Pancreas (tissue), 10 donors: ENCODE results near the gene DSC3. TPM values are rescaled to one million over a fixed set of nuclear protein-coding genes. Genes with fewer than 3 reads are reported as not detected.
A peak's percentile ranks its signal among the peaks of the same experiment; 100 is the strongest.

Source experiments
- ATAC-seq, 4 donors: fragments of 200-7000 bp; cut with Tn5 transposase; one replicate each; pipeline versions ENCODE4 v1.8.0 to v1.9.1; 2020; ENCODE audit warnings: mild to moderate bottlenecking in 4 of 4, moderate library complexity in 4 of 4
- DNase-seq, 6 donors: peaks; one replicate each; pipeline ENCODE4 v3.0.0-alpha.2; 2020
- FAIRE-seq: peaks from 2 replicates; lab custom pipeline; 2012; peaks lifted over from hg19 to GRCh38; lab: Jason Lieb, UNC
- H3K27ac ChIP-seq, 4 donors: fragments of 200-600 bp; sonication (generic); 1 replicate in 3 of 4; 2 replicates in 1 of 4; pipeline versions ENCODE4 v1.5.0 to v1.8.0; 2020
- H3K27me3 ChIP-seq, 4 donors: fragments of 200-600 bp; one replicate each; pipeline ENCODE4 v1.8.0; 2021
- H3K36me3 ChIP-seq, 3 donors: fragments of 200-600 bp; sonication (generic) in 1 of 3; one replicate each; pipeline versions ENCODE4 v1.5.0 to v1.8.0; 2020 to 2021
- H3K4me1 ChIP-seq, 3 donors: fragments of 200-600 bp; one replicate each; pipeline ENCODE4 v1.8.0; 2021
- H3K4me3 ChIP-seq, 4 donors: fragments of 200-600 bp; sonication (generic) in 2 of 4; one replicate each; pipeline versions ENCODE4 v1.5.0 to v1.8.0; 2020 to 2021
- H3K9me3 ChIP-seq, 4 donors: fragments of 200-600 bp; one replicate each; pipeline ENCODE4 v1.8.0; 2021
- WGBS, 2 donors: extraction: QIAGEN DNeasy Blood & Tissue Kit; methylation state at CpG; one replicate each; pipeline ENCODE4 v1.1.7; 2013; 5-methylcytosine and 5-hydroxymethylcytosine counted together
- intact Hi-C, 3 donors: fragments of 100-400 bp; cut with DNase I; formaldehyde crosslinking; loops; one replicate each; pipeline versions ENCODE4 v1.11.1 to v1.14.2; 2022
- polyA plus RNA-seq, 2 donors: library from polyadenylated mRNA; stranded (reverse); fragments of 200-250 nt; gene quantifications; one replicate each; pipeline ENCODE4 v1.2.3, GENCODE V29; 2013
- total RNA-seq, 6 donors: library from RNA; stranded (reverse); fragmentation: NEBNext Ultra II Directional in 4 of 6; extraction: Animal tissue kit (Norgen Biotek cat#: 25700) in 4 of 6; gene quantifications; one replicate each; pipeline versions ENCODE4 v1.2.1 to v1.2.4, GENCODE V29; 2021 to 2023
- TF ChIP-seq, protein P1 (sequence below), 4 donors: fragments of 200-600 bp; sonication (generic) in 3 of 4; IDR thresholded peaks; one replicate each; pipeline versions ENCODE4 v1.5.0 to v1.8.0; 2021; ENCODE audit warnings: antibody characterized with exemption in 4 of 4
- donor health status: healthy with polysubstance abuse.
- donor health status: DM: no; HTN: no; CAD: no; lungs with moderate emphysema.
- donor health status: DM: no; HTN: no; CAD: no.
- donor health status: control.
- donor health status: control.
- donor health status: Bipolar disorder and iron deficiency.
- donor health status: DM: yes; HTN: yes; CAD: no.
- donor health status: DM: no; HTN: no; CAD: no.
- donor health status: DM: no; HTN: no; CAD: no.
- donor health status: DM: yes; HTN: yes; CAD: no.

The DSC3 gene
- total RNA-seq (under 1 TPM in 5 of 6 donors, not detected in 1; 0.04 to 0.12 (median 0.09) TPM), polyA plus RNA-seq (under 1 TPM; 0.04 to 0.05 TPM)

DNA sequence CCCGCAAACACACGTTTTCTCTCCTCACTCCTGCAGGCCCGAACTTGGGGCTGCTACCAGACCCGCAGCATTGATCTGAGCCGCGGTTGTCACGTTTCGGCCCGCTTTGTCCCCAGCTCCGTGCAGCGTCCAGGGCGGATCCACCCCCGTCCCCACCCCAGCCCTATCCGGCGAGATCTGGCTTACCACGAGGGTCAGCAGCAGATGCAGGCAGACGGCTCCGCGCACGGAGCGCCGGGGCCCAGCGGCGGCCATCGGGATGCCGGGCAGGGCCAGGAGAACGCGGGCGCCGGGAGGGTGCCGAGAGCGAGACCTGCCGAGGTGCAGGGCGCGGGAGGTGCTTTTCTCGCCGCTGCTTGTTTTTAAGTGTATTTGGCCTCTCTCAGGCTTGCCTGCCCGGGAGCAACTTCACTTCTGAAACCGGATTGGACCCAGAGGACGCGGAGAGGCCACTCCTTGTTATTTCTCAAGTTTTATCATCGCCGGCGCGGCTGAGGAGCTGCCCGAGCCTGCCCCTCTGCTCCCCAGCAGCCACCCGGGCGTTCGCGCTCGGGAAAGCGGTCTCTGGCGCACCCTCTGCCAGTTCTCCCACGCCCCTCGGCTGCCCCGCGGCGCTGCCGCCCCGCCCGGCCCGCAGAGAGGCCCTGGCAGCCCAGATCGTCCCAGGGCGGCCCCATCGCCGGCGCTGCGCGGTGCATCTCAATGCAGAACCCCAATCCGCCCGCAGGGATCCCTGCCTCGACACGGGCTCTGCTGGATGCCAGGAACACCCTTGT is at the start of gene DSC3:
DSC3 (minus strand) TSS at position 337 of the 776 bp plus-strand sequence; CDS start at position 255, 82 bp downstream.
- DNase-seq (peak in 5 of 6 donors; percentile 12 to 72 (median 21)), ATAC-seq (peak; percentile 49 to 81 (median 73)), FAIRE-seq (no peak)
- intact Hi-C loops: no loop called here
- WGBS, 2 donors: 1 to 2% methylated on average over 72 to 73 of the region's 73 CpGs
- Histone ChIP-seq H3K27me3 (peaks cover 7 to 69% (median 23%) of the 10 kb centered on the region in 4 donors), H3K4me3 (peak within 1 kb of the TSS; percentile 5 to 44 (median 20)), H3K4me1 (peaks cover 0 to 6% (median 3%) of the 10 kb centered on the region in 3 donors), H3K27ac (no peak within 1 kb of the TSS), H3K9me3 (no peaks in the 10 kb centered on the region), H3K36me3 (no peaks in the 10 kb centered on the region)
- TF ChIP-seq, protein P1, sequence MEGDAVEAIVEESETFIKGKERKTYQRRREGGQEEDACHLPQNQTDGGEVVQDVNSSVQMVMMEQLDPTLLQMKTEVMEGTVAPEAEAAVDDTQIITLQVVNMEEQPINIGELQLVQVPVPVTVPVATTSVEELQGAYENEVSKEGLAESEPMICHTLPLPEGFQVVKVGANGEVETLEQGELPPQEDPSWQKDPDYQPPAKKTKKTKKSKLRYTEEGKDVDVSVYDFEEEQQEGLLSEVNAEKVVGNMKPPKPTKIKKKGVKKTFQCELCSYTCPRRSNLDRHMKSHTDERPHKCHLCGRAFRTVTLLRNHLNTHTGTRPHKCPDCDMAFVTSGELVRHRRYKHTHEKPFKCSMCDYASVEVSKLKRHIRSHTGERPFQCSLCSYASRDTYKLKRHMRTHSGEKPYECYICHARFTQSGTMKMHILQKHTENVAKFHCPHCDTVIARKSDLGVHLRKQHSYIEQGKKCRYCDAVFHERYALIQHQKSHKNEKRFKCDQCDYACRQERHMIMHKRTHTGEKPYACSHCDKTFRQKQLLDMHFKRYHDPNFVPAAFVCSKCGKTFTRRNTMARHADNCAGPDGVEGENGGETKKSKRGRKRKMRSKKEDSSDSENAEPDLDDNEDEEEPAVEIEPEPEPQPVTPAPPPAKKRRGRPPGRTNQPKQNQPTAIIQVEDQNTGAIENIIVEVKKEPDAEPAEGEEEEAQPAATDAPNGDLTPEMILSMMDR (IDR thresholded peaks at IDR 0.05): no peak

DNA sequence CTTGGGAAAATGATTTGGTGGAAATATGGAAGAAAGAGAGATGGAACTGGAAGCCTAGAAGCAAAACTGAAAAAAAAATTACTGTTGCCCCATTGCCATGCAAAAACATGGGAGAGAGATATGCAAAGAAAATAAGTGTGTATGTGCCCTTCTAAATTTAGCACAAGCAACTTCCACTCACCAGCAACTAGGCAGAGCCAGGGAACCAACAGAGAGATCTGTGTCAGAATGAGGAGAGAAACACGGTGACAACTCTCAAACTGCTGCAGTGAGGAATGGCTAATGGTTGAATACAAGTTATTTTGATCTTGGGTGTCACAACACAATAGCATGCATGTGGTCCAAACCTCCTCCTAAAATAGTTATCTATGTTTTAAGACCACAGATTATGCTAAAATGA is 48.8 kb upstream of the DSC3 start:
- Histone ChIP-seq H3K27ac (no peak overlapping the region), H3K4me1 (no peaks in the 10 kb centered on the region), H3K36me3 (peaks cover 0 to 25% (median 8%) of the 10 kb centered on the region in 3 donors), H3K4me3 (no peak overlapping the region), H3K27me3 (no peaks in the 10 kb centered on the region), H3K9me3 (no peaks in the 10 kb centered on the region)
- 70 to 88% methylated on average over 1 of the region's 1 CpG for WGBS, 2 donors
- intact Hi-C loops: no loop called here
- FAIRE-seq: no peak
- no peak for DNase-seq
- TF ChIP-seq, protein P1 (IDR thresholded peaks at IDR 0.05): no peak
- ATAC-seq: no peak

DNA sequence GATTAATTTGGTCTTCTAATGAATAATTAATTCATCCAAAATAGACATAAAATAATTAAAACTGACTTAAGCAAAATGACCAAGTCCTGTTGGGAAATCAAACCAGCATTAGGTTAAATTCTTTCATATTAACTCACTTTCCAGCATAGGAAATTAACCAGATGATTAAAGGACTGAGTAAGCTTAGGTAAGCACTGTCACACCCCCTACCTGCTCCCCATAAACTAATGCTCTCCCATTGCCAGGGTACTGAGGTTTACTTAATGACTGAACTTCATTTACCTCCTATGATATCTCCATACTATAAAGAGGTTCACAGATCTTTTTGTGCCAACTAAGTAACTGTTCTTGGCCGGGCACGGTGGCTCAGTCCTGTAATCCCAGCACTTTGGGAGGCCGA is 46.0 kb upstream of the DSC3 start:
- Histone ChIP-seq H3K9me3 (no peaks in the 10 kb centered on the region), H3K4me1 (no peaks in the 10 kb centered on the region), H3K27me3 (no peaks in the 10 kb centered on the region), H3K27ac (no peak overlapping the region), H3K36me3 (peaks cover 0 to 35% (median 8%) of the 10 kb centered on the region in 3 donors), H3K4me3 (no peak overlapping the region)
- DNase-seq (no peak), FAIRE-seq (no peak), ATAC-seq (no peak)
- WGBS, 2 donors: 94 to 96% methylated on average over 3 of the region's 3 CpGs
- intact Hi-C loops: no loop called here
- TF ChIP-seq, protein P1 (IDR thresholded peaks at IDR 0.05): no peak

DNA sequence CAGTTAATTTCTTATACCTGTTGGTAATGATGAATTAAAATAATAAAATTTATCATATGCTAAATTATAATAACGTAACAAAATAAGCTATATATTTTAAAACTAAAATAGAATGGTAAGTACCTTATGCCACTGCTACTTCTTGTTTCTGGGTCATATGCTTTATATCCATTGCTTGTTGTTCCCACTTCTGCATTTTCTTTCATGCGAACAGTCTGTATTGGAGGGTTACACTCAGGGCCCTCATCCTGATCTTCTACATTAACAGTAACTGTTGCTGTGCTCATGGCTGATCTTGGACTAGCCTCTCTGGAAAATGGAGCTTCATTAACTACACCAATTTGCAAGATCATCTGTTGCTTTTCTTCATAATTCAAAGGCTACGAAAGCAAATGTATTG is 37.4 kb upstream of the DSC3 start:
- 92 to 95% methylated on average over 3 of the region's 3 CpGs for WGBS, 2 donors
- no peak for FAIRE-seq

More for the DNA sequence above, 37.4 kb upstream of the DSC3 start:
- peaks cover 0 to 26% (median 10%) of the 10 kb centered on the region in 3 donors for H3K36me3 ChIP-seq
- H3K9me3 ChIP-seq: no peaks in the 10 kb centered on the region
- H3K27ac ChIP-seq: no peak overlapping the region
- no peaks in the 10 kb centered on the region for H3K27me3 ChIP-seq
- H3K4me3 ChIP-seq: no peak overlapping the region
- TF ChIP-seq, protein P1 (IDR thresholded peaks at IDR 0.05): no peak
- ATAC-seq: peak in 1 of 4 donors; percentile 29
- intact Hi-C loops: no loop called here
- H3K4me1 ChIP-seq: no peaks in the 10 kb centered on the region
- DNase-seq: no peak
